Endothelial cell of umbilical vein (primary cell): ENCODE data around the gene DDA1. TPM values are rescaled to one million over a fixed set of nuclear protein-coding genes. Genes with fewer than 3 reads are reported as not detected.

Experiments used
- BruUV-seq: library from RNA; stranded (reverse); fragments of 400-500 nt; replicated peaks from 2 replicates; lab custom pipeline; 2021; lab: Mats Ljungman, UMichigan
- CTCF ChIA-PET: fragments of 300-600, 350-600 bp; sonication (Branson Sonifier 250); formaldehyde crosslinking; loops from one replicate; lab custom pipeline; 2021; ENCODE audit warnings: antibody characterized with exemption, inconsistent platforms; lab: Charles Lee
- POLR2A ChIA-PET: fragments of 300-600, 350-600 bp; sonication (Branson Sonifier 250); formaldehyde crosslinking; loops from one replicate; lab custom pipeline; 2021; ENCODE audit warnings: antibody characterized with exemption, inconsistent platforms; lab: Charles Lee
- DNase-seq: peaks from one replicate; pipeline ENCODE4 v3.0.0-alpha.2; 2011; ENCODE audit warnings: low read depth, low spot score
- FAIRE-seq: peaks from 2 replicates; lab custom pipeline; 2011; peaks lifted over from hg19 to GRCh38; lab: Jason Lieb, UNC
- H2AFZ ChIP-seq: 2 replicates; pipeline ENCODE4 v1.6.0; 2012; ENCODE audit warnings: low read depth, low read length, control low read depth, inconsistent platforms
- H3K27ac ChIP-seq: 2 replicates; pipeline ENCODE4 v1.5.1; 2011; ENCODE audit warnings: low read depth, mild to moderate bottlenecking, control low read depth, low read length, moderate library complexity; ENCODE audit not compliant: insufficient read depth
- H3K27me3 ChIP-seq, 2 experiments: 2 replicates each; pipeline versions ENCODE4 v1.6.0 to v1.6.1; 2011; ENCODE audit warnings: low read length in 2 of 2, mixed read lengths in 1 of 2; ENCODE audit not compliant: control insufficient read depth in 2 of 2, insufficient read depth in 2 of 2
- H3K36me3 ChIP-seq, 2 experiments: 2 replicates in 1 of 2; 3 replicates in 1 of 2; pipeline ENCODE4 v1.5.1; 2011; ENCODE audit warnings: low read length in 2 of 2, mild to moderate bottlenecking in 1 of 2, moderate library complexity in 1 of 2; ENCODE audit not compliant: control insufficient read depth in 2 of 2, insufficient read depth in 2 of 2; ENCODE audit errors: extremely low read depth in 1 of 2
- H3K4me1 ChIP-seq: 3 replicates; pipeline ENCODE4 v1.5.1; 2011; ENCODE audit warnings: mild to moderate bottlenecking, low read length; ENCODE audit not compliant: control insufficient read depth, insufficient read depth; ENCODE audit errors: extremely low read depth
- H3K4me2 ChIP-seq: 2 replicates; pipeline ENCODE4 v1.6.1; 2011; ENCODE audit warnings: low read length, control low read depth, mixed read lengths; ENCODE audit not compliant: insufficient read depth
- H3K4me3 ChIP-seq, 3 experiments: fragments of 200-600 bp in 1 of 3; sonication (generic), shearing (Covaris generic) in 1 of 3; replicated peaks in 1 of 3; 2 replicates each; pipeline ENCODE4 v1.5.1; 2011 to 2016; ENCODE audit warnings: control low read depth in 3 of 3, low read length in 3 of 3, mild to moderate bottlenecking in 2 of 3, inconsistent platforms in 1 of 3, low read depth in 1 of 3, moderate library complexity in 1 of 3; ENCODE audit not compliant: insufficient read depth in 1 of 3
- H3K79me2 ChIP-seq: 2 replicates; pipeline ENCODE4 v1.6.0; 2012; ENCODE audit warnings: low read length, inconsistent platforms; ENCODE audit not compliant: control insufficient read depth, insufficient read depth
- H3K9ac ChIP-seq: replicated peaks from 2 replicates; pipeline ENCODE3; 2011; ENCODE audit warnings: low read length, control low read depth; ENCODE audit not compliant: insufficient read depth; ENCODE audit errors: extremely low read depth
- H3K9me1 ChIP-seq: replicated peaks from 3 replicates; pipeline ENCODE4 v1.6.0; 2011; ENCODE audit warnings: mild to moderate bottlenecking, low read length; ENCODE audit not compliant: control insufficient read depth, insufficient read depth; ENCODE audit errors: extremely low read depth
- H3K9me3 ChIP-seq: replicated peaks from 2 replicates; pipeline ENCODE4 v1.5.1; 2012; ENCODE audit warnings: low read length, inconsistent platforms; ENCODE audit not compliant: control insufficient read depth, insufficient read depth
- H4K20me1 ChIP-seq: replicated peaks from 2 replicates; pipeline ENCODE3; 2011; ENCODE audit warnings: mild to moderate bottlenecking, low read length; ENCODE audit not compliant: control insufficient read depth, insufficient read depth; ENCODE audit errors: extremely low read depth
- EZH2 ChIP-seq: IDR thresholded peaks from 2 replicates; pipeline ENCODE4 v1.6.1; 2012; ENCODE audit warnings: borderline replicate concordance, low read depth, mild to moderate bottlenecking, moderate library complexity, low read length, inconsistent platforms; ENCODE audit not compliant: severe bottlenecking
- FOS ChIP-seq: IDR thresholded peaks from 2 replicates; pipeline ENCODE4 v1.6.1; 2011; ENCODE audit warnings: mild to moderate bottlenecking, low read length, moderate library complexity, borderline replicate concordance; ENCODE audit not compliant: insufficient read depth
- GATA2 ChIP-seq: IDR thresholded peaks from 2 replicates; pipeline ENCODE4 v1.7.0; 2011; ENCODE audit warnings: low read depth, mild to moderate bottlenecking, moderate library complexity, mixed read lengths, low read length; ENCODE audit not compliant: insufficient read length, insufficient read depth
- JUN ChIP-seq: IDR thresholded peaks from 2 replicates; pipeline ENCODE4 v1.6.1; 2011; ENCODE audit warnings: borderline replicate concordance, low read depth; ENCODE audit not compliant: insufficient read length, insufficient read depth
- MYC ChIP-seq: IDR thresholded peaks from one replicate; pipeline ENCODE4 v1.6.1; 2011; ENCODE audit warnings: mild to moderate bottlenecking, low read depth, low read length
- POLR2A ChIP-seq: IDR thresholded peaks from 2 replicates; pipeline ENCODE4 v1.6.1; 2012; ENCODE audit warnings: low read depth, mild to moderate bottlenecking, control low read depth, low read length
- POLR2AphosphoS5 ChIP-seq: IDR thresholded peaks from 2 replicates; pipeline ENCODE4 v1.6.1; 2012; ENCODE audit warnings: low read depth, mild to moderate bottlenecking, control low read depth, low read length, moderate library complexity; ENCODE audit not compliant: insufficient read depth
- dilution Hi-C: fragments of 300-500 bp; cut with MboI; formaldehyde crosslinking; loops from one replicate; pipeline ENCODE4 v1.15.0; 2019; ENCODE audit warnings: low sequenced_read_pairs; ENCODE audit not compliant: extremely low pct_ligation_motif_present
- intact Hi-C: fragments of 100-400 bp; cut with micrococcal nuclease; formaldehyde crosslinking; loops from one replicate; pipeline ENCODE4 v1.10.0; 2022
- polyA plus RNA-seq, 4 experiments: library from polyadenylated mRNA; depleted of rRNA in 3 of 4; stranded (reverse) in 3 of 4; unstranded in 1 of 4; fragments of >200 nt; gene quantifications; 2 replicates each; pipeline versions ENCODE4 v1.2.1 to v1.2.3, GENCODE V29; 2011 to 2012; ENCODE audit warnings: missing spikeins in 1 of 4
- total RNA-seq: library from RNA; stranded (reverse); gene quantifications from 2 replicates; pipeline ENCODE4 v1.2.3, GENCODE V29; 2021
- TF ChIP-seq, protein P1 (sequence below), 2 donors: IDR thresholded peaks; 1 replicate in 1 of 2; 2 replicates in 1 of 2; pipeline ENCODE4 v1.5.1; 2011; ENCODE audit warnings: low read length in 2 of 2, mild to moderate bottlenecking in 2 of 2, moderate library complexity in 2 of 2, control low read depth in 1 of 2, inconsistent platforms in 1 of 2, low read depth in 1 of 2; ENCODE audit not compliant: insufficient read depth in 1 of 2; ENCODE audit errors: extremely low read depth in 1 of 2
- TF ChIP-seq, protein P2 (sequence below): IDR thresholded peaks from 2 replicates; pipeline ENCODE4 v1.6.1; 2011; ENCODE audit not compliant: insufficient read depth, insufficient read length

DDA1 gene
- total and polyA plus RNA-seq, 2 donors (not counting 3 experiments of a cell fraction or from before 2014, with no cell fraction given): 52.9 to 64.7 TPM

DNA sequence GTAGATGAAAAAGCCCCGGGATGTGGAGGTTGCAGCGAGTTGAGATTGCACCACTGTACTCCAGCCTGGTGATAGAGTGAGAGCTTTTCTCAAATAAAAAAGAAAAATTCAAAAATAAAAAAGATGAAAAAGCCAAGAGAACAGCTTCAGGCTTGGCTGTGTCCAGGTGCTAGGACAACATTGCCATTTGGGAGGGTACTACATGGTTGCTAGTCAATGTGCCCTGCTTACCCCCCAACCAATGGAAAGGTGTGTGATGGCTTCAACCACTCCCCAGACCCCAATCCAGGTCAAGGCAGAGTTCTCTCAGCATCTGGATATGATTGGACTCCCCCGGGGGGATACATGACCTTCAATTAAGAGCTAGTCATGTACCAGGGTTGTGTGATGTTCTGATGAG is 29.9 kb upstream of the DDA1 start:
- dilution Hi-C loops (no loop called here), intact Hi-C loops (no loop called here)
- ChIA-PET POLR2A (no interaction called here), CTCF (interaction anchor here (0.6 to 1.1 kb wide), 3 partner anchors 18 to 20 kb away, joined by 3 to 5 read pairs (median 3); no protein-coding TSS in a partner anchor)
- no peak for TF ChIP-seq JUN
- no peak for TF ChIP-seq EZH2
- no peak for TF ChIP-seq POLR2AphosphoS5
- no peak for TF ChIP-seq POLR2A
- no peak for TF ChIP-seq MYC
- TF ChIP-seq, protein P1, sequence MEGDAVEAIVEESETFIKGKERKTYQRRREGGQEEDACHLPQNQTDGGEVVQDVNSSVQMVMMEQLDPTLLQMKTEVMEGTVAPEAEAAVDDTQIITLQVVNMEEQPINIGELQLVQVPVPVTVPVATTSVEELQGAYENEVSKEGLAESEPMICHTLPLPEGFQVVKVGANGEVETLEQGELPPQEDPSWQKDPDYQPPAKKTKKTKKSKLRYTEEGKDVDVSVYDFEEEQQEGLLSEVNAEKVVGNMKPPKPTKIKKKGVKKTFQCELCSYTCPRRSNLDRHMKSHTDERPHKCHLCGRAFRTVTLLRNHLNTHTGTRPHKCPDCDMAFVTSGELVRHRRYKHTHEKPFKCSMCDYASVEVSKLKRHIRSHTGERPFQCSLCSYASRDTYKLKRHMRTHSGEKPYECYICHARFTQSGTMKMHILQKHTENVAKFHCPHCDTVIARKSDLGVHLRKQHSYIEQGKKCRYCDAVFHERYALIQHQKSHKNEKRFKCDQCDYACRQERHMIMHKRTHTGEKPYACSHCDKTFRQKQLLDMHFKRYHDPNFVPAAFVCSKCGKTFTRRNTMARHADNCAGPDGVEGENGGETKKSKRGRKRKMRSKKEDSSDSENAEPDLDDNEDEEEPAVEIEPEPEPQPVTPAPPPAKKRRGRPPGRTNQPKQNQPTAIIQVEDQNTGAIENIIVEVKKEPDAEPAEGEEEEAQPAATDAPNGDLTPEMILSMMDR (IDR thresholded peaks at IDR 0.05; ENCODE audit: extremely low read depth in 1 of 2, insufficient read depth in 1 of 2, low read depth in 1 of 2, low read length in 2 of 2): no peak
- TF ChIP-seq, protein P2, sequence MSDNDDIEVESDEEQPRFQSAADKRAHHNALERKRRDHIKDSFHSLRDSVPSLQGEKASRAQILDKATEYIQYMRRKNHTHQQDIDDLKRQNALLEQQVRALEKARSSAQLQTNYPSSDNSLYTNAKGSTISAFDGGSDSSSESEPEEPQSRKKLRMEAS: no peak
- no peak for TF ChIP-seq FOS
- TF ChIP-seq GATA2: no peak
- no peaks in the 10 kb centered on the region for H3K9me3 ChIP-seq
- no peak overlapping the region for H3K4me2 ChIP-seq
- no peak overlapping the region for H3K4me3 ChIP-seq
- FAIRE-seq (no peak), DNase-seq (no peak)
- H3K9ac ChIP-seq: no peak overlapping the region
- no peaks in the 10 kb centered on the region for H3K79me2 ChIP-seq
- no peaks in the 10 kb centered on the region for H3K9me1 ChIP-seq
- H4K20me1 ChIP-seq: no peaks in the 10 kb centered on the region
- peaks cover 0 to 16% of the 10 kb centered on the region in 2 experiments for H3K36me3 ChIP-seq
- H3K4me1 ChIP-seq: peaks cover 10% of the 10 kb centered on the region
- no peaks in the 10 kb centered on the region for H3K27me3 ChIP-seq
- H2AFZ ChIP-seq: no peak overlapping the region
- no peak overlapping the region for H3K27ac ChIP-seq
- no TSS peak for BruUV-seq
